Superior temporal gyrus (tissue), 1 donor: ENCODE measurements around the gene PDE2A.

Experiments used
- DNase-seq: peaks from one replicate; pipeline ENCODE4 v3.0.0-alpha.2; 2016; ENCODE audit errors: extremely low spot score

PDE2A gene

DNA sequence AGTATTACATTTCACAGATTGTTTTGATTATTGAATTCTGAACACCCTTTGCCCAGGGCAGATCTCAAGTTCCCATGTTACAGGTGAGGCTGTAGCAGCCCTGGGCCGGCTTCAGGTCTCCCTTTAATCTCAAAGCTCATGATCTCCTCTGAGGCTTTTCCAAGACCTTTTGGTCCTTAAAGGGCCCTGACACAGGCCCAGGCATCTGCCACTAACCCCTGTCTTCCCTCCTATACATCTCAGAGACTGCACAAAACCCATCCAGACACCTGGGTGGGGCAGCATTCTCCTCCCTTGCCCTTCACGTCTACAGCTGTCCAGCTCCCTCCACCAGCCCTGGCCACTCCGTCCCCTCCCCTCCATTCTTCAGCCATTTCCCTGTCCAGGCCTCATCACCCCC is 37.8 kb downstream of the PDE2A start:
- no peak for DNase-seq

DNA sequence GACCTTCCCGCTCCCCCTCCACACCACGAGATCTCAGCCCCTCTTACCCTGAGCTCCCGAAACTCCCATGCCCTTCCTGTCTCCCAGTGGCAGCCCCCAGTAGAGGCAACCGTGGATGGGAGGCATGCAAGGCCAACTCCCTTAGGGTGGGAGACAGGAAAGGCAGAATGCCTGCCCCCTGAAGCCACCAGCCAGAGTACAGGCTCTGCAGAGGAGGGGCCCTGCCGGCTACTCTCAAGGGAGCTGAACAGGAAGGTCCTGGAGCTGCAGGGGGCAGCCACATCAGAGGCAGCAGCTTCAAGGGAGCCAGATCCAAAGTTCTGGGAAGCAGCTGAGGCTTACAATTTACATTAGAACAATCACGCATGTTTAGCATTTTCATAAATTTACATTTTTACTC is 38.3 kb downstream of the PDE2A start:
- no peak for DNase-seq

DNA sequence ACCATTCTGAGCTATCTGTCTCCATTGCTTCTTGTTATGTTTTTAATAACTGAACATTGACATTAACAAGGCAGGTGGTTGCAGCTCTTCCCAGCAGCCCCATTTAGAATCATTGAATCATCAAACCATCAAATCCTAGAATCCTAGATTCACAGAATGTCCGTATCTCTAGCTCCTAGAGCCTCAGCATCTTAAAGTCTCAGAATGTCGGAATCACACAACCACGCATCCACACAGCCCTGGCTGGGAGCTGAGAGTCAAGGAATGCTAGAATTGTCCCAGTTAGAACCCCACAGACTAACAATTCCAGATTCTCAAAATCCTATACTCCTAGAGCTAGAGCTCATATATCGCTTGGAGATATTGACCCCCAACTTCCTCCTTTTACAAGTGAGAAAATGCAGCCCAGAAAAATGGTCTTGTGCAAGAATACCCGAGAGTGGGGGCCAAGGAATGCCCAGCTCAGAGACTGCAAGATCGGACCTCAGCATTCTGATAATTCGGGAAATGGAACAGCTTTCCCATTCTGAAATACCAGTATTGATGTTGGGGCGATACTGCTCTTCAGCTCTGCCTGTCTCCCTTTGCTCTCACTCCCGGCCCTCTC is 38.8 kb downstream of the PDE2A start:
- DNase-seq = peak; percentile 63

DNA sequence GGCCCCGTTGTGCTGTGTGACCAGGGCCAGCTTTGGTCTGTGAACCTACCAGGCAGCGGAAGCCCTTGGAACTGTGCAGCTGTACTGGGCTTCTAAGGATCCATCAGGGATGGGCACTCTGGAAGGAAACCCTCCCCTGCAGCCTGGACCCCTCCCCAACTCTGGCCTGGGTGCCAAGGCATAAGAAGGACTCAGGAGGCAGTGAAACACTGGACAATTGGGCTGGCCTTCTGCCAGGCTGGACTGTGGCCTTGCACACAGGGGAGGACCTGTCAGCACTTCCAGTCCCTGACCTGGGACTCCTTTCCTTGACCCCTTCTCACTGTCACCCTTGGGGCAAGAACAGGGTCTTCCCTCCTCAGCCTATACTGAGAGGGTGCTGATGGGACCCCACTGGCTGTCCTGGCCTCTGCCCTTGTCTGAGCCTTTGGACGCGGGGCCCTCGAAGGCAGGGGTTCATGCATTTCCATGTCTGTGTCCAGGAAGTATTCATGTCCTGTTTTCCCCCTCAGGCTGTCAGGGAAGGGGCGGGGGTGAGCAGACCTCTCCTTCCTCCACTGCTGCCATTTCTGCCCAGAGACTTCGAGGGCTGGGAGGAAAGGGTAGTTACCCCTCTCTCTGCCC is 39.6 kb downstream of the PDE2A start:
- DNase-seq = no peak

DNA sequence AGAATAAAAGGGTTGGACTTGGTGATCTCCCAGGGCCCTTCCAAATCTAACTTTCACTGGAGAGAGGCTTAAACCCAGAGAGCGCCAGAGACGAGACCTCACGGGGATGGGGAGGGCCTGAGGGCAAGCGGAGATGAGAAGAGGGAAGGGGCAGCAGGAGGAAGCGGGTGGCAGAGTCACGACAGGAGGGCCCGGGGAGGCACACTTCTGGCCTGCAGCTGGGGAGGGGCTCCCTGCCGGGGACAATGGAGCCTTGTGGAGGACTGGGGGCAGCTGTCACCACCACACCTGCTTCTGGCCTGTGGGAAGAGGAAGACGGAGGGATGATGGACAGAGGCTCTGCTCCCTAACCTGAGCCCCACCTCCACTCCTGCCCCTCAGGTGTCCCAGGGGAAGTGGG is 40.2 kb downstream of the PDE2A start:
- DNase-seq = no peak

DNA sequence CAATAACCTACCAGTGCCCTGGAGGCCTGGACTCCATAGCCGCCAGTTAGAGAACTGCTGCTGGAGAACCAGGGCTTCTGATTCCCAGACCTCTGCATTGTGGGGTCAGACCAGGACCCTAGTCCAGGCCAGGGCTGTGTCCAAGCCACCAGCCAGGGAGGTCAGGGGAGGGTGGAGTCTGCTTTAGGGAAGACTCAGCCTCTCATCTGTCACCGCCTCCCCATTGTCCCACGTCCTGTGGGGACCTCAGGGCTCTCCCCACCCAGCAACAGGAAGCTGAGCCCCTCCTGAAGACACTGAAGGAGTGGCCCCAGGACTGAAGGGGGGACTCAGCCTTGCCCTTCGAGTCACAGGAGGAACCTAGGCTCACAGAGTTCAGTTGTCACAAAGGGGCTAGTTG is 41.2 kb downstream of the PDE2A start:
- DNase-seq = no peak

DNA sequence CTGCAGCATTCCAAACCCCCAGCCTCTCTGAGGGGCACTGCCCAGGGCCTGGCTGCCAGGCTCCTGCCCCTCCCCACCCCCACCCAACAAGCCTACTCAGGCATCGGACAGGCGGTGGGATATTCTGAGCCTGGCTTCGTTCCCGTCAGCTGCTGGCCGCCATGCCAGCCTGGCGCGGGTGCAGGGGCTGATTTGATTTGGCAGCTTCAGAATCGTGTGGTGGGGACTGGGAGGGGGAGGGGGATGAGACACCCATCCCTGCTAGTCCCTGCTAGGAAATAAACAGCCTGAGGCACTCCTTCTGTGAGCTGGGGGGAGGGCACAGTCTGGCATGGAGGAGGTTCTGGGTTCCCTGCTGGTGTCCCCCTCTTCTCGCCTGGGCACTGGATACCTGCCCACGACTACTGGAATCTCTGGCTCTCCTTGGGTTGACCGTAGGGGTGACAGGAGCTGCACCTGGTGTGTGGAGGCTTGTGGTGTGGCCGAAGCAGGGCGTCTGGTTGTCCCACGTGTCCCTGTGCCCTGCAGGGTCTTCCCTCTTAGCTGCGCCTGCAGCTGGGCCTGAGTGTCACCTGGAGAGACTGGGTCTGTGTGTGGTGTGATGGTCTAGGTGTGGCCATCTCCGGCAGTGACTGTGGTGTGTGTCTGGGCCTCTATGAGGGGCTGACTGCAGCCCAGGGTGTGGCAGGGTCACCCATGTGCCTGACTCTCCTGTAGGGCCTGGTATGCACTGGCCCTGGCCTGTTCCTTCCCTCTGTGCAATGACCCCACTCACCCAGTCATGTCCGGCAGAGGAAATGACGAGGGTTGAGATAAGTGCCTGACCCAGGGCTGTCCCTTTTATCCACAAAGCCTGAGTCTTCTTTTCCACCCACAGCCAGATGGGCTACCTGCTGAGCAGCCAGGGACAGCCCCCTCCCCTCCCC is 42.2 kb downstream of the PDE2A start:
- DNase-seq = no peak

DNA sequence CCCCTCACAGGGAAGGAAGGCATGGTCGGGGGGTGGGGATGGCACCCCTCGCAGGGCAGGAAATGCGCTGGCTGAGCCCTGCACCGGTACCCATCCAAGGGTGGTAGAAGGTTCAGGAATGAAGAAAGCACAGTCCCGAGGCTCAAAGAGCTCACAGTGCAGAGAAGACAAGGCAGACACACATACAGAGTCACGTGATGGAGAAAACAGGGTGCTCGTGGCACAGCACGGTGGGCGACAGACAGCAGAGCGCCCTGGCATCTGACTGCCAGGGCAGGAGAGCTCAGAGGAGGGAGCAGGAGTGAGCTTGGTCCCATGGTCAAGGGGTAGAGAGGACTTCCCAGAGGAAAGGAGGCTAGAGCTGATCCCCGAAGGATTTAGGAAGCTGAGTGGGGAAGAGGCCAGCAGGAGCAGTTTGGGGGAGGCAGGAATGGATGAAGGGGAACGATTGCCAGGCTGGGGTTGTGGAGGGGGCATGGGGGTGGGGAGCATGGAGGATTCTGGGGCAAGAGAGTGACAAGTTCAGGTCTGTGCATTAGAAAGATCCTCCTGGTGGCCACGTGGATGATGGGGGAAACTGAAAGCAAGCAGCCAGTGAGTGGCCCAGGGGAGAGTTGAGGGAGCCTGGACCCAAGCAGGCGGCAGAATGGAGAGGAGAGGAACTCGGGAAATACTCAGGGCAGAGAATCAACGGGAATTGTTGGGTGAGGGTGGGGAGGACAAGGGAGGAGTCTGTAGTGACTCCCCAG is 43.9 kb downstream of the PDE2A start:
- no peak for DNase-seq

DNA sequence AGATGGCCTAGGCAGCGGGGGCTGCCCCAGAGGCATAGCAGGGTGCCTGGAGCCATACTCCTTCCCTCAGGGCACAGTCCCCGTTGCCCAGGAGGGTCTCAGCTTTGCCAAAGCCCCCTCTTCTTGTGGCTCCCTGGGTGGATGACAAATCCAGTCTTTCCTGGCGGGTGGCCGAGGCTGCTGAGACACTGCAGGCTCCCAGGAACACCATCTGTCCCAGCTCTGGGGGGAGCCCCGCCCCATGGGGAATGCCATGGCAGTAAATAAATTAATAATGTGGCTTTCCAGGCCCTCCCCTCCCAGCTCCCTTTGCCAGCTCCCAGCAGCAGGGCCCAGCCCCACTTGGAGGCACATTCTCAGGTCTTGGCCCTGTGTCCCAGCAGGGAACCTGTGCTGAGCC is 45.0 kb downstream of the PDE2A start:
- DNase-seq = peak; percentile 79

DNA sequence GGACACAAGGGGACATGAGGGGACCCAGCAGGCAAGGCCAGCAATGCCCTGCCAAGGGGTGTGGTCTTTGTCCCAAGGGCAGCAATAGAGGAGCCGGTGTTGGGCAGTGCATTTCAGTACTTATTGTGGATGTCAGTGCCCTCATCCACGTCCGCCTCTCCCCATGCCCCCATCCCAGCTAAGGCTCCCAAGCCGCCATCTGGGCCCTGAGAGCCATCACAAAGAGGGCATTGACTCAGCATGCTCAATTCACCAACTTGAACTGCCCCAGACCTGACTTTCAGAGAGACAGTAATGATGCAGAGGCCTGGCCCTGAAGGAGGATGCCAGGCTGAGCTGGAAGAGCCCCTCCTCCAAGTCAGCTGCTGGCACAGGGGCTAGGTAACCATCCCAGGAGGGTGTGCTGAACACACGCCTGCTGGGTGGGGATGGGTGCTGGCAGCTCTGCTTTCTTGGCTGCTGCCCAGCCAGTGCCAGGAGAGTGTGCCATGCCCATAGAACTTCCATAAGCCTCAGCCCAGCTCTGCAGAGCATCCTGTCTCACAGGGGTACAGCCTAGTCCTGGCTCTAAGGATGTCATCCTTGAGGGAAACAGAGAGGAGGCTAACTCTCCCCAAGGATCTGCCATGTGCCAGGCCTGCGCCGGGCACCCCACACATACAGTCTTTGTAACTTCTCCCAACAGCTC is 46.5 kb downstream of the PDE2A start:
- peak; percentile 81 for DNase-seq

DNA sequence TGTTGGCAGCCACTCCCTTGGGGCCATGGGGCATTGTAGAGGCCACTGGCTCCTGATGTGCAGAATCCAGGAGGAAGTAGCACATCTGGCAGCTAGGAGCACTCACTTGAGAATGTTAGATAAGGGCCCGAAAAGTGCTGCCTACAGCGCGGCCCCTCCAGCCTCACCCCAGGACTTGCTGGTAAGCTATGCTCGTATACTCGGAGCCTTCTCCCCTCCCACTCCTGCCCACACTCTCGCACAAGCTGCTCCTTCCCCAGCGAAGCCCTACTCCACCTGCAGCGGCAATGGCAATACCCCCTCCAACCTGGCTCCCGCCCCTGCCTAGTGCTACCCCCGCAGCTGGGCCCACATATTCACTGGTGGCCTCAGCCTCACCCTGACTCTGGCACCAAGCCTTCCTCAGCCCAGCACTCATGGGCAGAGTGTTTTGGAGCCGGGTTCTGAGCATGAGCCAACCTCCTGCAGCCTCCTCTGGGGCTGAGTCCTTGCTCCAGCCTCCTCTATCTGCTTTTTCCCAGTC is 47.7 kb downstream of the PDE2A start:
- DNase-seq = no peak

DNA sequence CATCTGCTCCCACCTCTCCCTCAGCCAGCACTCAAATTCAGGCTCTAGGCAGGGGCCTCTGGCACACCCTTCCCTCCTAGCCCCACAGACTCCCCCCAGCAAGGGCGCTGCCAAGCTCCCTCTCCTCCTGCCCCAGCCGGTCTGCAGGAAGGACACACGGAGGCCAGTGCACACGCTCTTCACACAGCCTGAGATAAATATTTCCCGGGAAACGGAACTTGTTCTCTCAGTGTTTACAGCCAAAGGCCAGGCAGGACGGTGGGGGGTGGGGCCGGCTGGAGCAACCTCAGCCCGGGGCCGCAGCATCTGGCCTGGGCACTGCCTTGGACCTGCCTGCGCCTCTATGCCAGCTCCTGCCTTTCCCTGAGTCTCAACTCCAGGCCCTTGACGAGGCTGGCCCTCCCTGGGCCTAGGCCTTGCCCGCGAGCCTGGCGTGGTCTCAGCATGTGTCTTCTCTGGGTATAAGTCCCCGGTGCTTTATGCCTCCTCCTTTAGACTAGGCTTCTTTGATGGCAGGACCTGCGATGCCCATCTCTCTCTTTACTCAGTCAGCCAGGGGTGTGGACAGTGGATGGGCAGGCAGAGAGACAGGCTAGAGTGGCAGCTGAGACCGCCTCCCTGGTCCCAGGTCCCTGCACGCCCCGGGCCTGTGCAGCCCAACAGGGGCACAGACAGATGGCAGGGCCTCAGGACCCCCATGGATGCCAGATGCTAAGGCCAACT is 48.4 kb downstream of the PDE2A start:
- no peak for DNase-seq

DNA sequence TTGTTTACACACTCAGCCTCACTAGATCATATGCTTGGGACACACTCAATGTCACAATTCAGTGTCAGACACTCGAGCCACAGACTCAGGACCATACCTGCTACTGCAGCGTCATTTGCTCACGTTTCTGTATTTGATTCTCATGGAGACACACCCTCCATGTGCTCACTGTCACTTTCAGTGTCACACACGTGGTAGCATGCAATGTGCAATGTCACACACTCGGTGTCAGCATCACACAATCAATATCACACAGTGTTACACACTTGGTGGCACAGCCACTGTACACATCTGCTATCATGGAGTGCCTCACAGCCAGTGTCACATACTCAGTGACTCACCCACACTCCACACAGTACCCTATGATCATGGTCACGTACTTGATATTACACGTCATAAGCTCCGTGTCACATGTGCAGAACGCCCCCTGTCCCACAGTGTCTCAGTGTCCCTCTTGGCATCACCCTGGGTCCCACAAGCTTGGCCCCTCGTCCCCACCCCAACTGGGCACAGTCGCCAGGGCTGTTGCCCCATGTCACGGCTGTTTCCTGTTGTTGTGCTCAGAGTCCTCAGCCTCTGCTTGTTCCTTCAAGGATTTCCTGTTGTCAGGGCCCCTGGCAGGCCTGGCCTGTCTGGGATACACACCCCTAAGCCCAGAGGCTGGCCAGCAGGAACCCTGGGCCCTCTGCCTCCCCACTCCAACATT is 49.6 kb downstream of the PDE2A start:
- DNase-seq = no peak

DNA sequence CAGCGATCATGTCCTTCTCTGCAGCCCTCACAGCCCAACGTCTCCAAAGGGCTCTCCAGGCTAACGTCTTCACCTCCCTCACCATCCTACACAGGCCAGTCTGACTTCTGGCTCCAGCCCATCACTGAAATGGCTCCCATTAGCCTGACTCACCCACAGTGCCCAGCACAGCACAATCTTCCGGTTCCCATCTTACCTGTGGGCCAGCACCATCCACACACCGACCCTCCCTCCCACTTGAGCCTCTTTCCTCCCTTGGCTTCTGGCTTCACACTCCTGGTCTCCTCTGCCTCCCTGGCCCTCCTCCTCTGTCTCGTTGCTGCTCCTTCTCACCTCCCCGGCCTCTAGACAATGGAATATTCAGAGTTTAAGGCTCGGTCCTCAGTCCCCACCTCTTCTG is 51.2 kb downstream of the PDE2A start:
- DNase-seq = no peak

DNA sequence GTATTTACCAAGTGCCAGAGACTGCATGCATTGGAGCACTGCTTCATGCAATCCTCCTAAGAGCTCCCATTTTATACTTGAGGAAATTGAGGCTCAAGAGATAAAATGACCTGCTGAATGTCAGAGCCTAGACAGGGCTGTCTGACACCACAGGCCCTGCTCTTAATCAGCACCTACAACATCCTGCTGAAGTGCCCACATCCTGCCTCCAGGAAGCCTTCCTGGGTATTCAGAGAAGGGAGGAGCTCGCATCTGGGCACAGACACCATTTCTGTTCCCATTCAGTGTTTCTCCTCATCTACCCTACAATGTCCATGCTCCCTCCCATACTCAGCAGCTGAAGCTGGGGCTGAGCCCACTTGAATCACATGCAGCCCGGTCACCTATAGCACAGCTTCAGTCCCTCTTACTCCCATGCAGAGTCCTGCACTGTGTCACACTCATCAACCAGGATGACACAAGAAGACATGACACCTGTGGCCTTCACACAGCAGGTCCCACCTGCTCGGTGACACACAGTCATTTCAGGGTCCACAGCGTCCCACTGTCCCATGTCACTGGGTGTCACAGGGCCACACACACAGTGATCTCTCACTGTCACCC is 53.1 kb downstream of the PDE2A start:
- DNase-seq = no peak

DNA sequence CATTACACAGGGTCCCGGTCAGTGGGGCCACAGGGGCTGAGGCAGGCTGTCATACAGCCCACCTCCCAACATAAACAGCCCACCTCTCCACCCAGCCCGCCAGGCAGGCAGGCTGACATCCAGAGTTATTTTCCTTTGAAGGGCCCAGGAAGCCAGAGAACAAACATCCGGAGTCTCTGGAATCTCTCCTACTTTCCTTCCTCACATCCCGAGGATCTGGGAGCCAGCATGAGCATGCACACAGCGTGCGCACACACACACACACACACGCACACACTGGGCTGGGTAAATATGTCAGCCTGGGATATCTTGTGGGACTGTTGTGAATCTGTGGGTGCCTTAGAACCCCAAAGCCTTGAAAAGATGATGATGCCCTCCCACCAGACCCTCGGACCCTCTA is 55.4 kb downstream of the PDE2A start:
- DNase-seq = no peak

DNA sequence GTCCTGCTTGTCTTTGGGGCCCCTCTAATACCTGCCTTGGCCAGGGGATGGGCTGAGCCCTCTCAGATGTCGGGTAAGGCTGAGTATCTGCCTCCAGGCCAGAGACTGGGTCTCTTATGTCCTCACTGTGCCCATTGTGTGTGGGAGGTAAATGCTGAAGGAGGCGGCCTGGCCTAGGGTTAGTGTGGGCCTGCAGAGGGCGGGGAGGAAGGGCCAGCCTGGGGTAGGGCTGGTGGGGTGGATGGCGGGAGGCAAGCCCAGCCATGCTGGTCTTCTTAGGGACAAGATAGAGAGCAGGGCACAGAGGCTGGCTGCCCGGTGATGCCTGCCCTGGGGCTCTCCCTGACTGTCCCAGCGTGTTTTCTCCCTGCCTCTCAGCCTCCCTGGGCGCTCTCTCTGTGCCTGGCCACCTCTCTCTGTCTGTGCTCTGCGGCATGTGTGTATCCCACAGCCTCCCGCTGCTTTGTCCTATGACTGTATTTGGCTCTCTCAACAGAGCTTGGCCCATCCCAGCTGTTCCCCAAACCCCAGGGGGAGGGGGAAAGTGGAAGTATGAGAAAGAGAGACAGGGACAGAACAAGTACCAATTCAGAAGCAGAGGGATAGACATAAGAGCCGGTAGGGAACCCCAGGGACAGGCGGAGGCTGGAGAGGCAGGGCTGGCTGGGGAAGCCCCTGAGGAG is 57.0 kb downstream of the PDE2A start:
- DNase-seq = no peak

DNA sequence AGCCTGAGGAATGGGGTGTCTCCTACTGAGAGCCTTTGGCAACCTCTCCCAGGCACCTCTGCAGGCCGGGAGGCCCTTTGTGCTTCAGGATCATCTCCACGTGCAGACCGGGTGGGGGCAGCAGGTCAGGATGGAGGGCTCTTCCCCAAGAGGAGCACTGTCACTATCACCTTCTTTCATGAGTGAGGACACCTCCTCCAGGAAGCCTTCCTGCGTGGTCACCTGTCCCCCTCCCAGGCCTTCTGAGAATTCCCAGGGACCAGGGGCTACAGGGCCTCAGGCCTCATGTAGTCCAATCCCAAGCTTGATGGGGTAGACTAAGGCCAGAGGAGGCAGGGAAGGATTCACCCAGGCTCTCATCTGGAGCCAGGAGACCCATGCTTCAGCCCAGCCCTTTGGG is 57.6 kb downstream of the PDE2A start:
- no peak for DNase-seq

DNA sequence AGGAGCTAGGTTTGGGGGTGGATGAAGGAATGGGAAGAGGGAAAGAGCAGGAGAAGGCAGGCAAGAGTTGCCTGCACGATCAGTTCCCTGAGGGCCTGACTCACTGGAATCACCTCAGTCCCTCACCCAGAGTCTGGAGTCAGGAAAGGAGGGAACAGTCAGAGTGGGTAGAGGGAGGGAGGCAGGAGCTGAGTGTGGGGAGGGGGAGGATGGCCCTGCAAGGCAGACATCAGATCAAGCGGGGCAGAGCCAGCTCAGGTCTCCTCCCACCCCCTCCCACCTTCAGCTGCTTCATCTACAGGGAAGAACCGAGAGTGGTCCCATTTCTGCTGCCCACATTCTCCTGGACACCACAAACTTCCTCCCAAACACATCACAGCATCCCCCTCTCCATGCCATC is 58.9 kb downstream of the PDE2A start:
- DNase-seq = no peak
